COLO829 (cell line): ENCODE data around the gene ADAM17.
"Not testable (repeated sequence)": the region's sequence is repeated elsewhere in the genome, so short reads cannot be mapped to it uniquely, and the experiment has no call there.

Experiments used
- DNase-seq: peaks from one replicate; pipeline ENCODE4 v3.0.0; 2012; ENCODE audit warnings: low spot score

Gene ADAM17

DNA sequence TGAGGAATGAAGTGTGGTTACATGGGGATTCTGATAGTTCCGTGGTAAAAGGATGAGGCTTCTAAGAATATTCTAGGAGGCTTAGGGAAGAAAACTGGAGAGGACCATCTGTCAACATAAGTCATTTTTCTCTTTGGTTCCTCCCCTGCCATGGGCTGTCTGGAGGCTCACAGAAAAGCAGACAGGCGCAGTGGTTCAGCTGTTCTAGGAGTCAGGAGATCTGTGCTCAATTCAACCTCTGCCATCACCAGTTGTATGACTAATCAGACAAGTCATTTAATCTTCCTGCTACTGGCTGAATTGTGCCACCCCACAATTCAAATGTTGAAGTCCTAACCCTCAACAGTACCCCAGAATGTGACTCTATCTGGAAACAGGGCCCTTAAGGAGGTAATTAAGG is 36.4 kb downstream of the ADAM17 start:
- no peak for DNase-seq

DNA sequence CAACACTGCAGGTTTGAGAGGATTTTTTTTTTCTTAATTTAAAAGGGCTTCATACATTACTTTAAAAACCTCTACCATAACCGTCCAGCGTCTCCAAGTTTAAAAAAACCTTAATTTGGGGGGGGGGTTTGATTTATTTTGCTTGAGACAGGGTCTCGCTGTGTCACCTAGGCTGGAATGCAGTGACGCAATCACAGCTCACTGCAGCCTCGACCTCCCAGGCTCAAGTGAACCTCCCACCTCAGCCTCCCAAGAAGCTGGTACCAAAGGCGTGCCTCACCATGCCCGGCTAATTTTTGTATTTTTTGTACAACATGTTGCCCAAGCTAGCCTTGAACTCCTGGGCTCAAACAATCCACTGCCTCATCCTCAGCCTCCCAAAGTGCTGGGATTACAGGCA is 36.9 kb downstream of the ADAM17 start:
- no peak for DNase-seq

DNA sequence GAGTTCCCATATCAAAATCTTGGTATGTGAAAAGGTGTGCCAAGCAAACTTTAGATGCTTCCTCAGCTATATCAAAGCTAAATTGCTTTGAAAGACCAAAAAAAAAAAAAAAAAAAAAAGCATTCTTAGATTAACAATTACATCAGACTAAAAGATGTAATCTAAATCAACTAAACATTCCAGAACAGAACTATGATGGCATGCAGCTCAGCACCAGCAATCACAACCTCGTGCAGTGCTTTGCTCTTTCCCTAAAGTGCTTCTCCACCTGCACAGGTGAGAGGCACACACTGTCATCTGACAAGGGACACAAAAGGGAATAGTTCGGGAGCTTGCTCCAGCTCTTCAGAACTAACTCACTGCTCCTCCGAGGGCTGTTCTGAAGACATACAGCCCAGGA is 37.5 kb downstream of the ADAM17 start:
- DNase-seq = no peak

DNA sequence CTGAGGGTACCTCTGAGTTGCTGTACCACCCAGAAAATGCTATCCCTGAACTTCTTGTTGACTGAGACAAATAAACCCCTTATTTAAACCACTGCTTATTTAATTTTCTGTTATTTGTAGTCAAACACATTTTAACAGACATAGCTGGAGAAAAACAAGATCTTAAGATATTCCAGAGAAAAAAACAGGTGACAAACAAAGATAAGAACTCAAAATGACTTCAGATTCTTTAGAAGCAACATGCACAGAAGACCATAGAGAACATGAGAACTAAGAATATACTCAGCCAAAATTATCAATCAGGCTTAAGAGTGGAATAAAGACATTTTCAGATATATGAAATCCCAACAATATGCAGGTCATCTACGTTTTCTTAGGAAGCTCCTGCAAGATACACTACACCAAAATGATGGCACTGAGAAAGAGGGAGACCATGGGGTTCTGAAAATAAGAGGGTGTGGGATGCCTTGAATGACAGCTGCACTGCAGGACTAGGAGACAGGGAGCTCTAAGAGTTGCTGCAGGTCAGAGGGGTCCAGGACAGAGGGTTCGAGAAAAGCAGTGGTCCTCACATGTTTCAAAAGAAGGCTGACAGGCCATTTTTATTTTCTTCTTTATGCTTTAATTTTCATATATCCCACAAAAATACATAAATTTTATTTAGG is 38.4 kb downstream of the ADAM17 start:
- DNase-seq = no peak

DNA sequence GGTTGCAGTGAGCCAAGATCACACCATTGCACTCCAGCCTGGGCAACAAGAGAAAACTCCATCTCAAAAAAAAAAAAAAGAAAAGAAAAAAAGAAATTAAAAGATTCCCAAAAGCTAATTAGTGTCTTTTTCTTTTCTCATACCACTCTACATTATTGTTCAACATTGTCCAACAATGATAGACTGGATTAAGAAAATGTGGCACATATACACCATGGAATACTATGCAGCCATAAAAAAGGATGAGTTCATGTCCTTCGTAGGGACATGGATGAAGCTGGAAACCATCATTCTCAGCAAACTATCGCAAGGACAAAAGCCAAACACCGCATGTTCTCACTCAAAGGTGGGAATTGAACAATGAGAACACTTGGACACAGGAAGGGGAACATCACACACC is 41.7 kb downstream of the ADAM17 start:
- not testable (repeated sequence) for DNase-seq

DNA sequence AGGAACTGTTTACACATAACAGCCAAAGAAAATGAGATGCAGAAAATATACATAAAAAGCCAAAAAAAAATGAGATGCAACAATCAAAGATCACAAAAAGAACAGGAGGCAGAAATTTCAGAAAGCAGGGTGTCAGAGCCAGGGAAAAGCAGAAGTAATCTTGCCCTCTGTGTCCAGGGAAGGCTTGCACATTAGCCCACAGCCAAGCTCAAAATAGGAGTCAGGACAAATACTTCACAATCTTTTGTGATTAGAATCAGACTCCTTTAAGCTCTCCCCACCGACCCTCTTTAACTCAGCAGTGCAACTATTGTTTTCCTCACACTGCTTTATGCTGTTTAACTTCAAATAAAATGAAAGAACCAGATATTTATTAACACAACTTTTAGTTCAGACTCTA is 46.7 kb downstream of the ADAM17 start:
- DNase-seq = no peak

DNA sequence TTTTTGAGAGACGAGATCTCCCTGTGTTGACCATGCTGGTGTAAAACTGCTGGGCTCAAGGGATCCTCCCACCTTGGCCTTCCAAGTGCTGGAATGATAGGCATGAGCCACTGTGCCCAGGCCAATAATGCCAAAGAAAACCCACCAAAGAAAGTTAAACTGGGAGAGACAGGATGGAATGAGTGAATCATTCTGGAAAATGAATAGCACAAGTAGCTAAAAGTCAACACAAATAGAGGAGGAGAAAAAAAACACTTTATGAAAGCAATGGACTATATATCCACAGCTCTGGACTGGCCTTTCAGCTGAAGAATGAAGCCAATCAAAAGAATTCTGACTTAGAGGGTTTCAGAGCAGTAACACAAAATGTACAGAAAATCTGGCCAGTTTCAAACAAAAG is 57.4 kb downstream of the ADAM17 start:
- DNase-seq = no peak

DNA sequence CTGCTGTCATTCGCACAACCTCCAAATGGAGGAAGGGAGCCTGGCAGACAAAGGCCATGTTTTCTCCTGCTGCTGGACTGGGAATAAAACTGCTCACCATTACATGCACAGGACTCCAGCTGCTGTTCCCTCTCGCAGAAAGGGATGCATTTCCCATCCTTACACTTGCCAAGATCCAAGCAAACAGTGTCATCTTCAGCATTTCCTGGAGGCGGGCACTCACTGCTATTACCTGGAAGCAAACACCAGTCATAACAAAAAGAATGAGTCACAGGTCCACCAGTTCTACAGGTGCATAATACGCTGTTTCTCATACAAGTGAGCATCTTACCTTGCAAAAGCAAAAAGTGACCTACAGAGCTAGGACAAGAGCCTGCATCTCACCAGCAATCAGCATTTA is 58.6 kb downstream of the ADAM17 start:
- no peak for DNase-seq

DNA sequence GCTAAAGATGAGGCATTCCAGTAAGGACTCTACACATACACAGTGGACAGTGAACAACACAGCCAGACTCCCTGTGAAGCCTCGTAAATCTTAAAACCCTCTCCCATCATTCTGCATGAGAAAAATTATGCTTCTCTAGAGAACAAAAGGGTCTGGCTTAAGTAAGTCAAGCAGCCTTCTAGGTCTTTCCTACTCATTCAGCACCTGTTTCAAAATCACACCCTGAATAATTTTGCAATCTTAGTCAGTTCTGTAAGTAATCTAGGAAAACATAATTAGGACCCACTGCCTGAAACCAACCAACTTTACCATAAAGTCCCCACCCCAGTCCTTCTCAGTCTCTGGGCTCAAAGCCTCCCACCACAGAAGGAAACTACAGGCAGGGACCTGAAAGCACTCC is 61.5 kb downstream of the ADAM17 start:
- no peak for DNase-seq

DNA sequence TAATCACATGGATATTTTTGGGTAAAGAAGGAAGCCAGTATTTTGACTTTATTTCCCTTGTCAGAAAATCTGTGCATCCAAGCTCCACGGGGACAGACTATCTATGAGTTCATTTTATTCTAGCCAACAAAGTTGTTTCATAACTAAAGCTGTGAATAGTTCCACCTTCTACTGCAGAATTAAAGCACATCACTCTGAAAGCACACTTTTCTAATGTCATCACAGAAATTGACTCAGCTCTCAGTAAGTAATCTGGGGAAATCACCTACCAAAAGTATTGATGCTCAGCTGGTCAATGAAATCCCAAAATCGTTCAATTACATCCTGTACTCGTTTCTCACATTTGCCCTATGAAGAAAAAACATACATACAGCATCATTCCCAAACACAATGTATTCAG is 62.2 kb downstream of the ADAM17 start:
- no peak for DNase-seq

DNA sequence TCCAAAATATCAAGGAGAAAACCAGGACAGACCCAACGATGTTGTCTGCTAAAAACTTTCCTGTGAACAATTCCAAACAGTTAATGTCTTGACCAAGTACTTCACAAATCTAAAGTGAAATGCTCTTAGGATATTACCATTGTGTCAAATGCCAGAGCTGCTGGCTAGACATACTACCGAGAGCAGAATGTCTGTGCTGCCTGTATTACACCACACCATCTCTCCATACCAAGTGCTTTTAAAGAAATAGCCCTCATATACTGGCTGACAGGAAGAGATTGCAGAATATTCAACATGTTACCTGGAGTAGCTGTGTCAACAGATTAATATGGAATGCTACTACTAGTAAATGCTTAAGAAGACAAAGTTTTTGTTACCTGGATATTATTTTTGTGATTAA is 62.7 kb downstream of the ADAM17 start:
- DNase-seq = no peak

DNA sequence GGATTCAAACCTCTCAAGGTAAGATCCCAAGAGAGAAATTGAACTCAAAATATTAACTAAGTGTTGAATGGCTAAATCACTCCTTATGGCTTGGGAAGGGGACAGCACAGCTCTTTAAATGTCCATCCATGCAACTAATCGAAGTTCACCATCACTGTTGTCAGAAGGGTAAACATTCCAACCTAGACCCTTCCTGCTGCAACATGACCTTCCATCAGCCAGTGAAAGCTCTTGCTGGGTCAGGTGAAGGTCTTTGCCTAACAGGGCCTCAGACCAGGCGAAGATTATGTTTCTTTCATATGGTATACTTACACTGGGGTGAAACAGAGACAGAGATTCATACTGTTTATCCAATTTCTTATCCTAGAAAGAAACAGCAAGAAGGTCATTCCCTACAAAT is 64.8 kb downstream of the ADAM17 start:
- no peak for DNase-seq

DNA sequence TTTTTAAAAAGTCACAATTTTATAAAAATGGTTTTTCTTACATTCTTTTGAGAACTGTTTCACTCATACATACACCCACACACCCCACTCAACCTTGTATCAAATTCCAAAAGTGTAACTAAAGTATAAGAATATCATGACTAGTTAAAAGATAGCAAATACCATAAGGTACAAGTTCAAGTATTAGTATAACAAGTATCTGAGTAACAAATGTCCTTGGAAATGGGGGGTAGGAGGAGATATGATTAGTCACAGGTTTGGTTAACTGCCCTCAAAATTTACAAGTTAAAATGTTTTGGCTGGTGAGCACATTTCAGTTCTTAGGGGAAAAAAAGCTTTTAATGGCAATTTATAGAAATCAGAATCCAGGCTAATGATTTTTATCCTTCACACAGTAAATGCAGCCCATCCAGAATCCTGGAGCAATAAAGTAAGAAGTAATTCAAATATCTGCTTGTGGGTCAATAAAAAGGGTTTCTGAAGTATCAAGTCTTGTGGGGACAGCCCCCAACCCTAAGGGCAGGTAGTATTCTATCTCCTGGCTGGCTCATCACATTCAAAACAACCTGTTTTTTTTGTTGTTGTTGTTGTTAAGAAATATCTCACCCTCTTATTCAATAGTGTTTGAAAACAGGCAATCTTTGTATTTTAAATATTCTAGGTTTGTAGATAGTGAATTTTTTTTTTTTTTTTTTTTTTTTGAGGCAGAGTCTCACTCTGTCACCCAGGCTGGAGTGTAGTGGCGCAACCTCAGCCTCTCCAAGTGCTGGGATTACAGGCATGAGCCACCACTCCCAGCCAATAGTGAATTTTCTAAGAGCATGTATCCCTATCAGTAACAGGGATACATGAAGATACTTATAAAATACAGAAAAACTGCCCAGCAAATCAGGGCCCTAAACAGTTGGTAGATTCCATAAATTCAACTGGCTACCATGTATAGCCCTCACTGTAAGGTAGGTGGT is 66.8 kb downstream of the ADAM17 start:
- DNase-seq = no peak

DNA sequence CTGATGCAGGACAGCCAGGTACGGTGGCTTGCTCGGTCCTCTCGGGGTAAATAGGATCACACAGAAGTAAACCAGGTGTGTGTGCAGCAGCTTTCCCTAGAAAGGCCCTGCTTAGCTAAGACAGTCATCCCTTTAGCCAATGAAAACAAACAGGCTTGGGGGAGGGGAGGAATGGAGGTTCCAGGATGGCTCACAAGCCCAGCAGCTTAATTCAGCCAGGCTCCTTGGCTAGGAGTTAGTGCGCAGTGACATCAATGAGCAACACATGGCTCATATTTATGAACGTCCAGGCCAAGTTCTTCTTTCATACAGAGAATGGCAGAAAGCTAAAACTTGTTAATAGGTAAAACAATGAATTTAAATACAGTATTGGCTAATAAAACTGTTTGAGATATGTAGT is 71.1 kb downstream of the ADAM17 start:
- no peak for DNase-seq

DNA sequence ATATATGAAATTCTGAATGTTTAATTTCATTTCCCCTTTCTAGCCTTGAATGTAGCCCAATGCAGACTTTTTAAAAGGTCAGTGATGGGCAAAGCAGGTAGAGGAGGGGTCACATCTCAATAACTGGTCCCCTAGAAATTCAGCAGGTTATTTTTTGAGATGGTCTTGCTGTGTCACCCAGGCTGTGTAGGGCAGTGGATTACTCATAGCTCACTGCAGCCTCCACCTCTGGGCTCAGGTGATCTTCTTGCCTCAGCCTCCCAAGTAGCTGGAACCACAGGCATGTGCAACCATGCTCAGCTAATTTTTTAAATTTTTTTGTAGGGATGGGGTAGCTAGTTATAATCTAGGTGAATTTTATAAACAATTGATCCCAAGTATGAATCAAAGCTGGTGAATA is 72.5 kb downstream of the ADAM17 start:
- no peak for DNase-seq

DNA sequence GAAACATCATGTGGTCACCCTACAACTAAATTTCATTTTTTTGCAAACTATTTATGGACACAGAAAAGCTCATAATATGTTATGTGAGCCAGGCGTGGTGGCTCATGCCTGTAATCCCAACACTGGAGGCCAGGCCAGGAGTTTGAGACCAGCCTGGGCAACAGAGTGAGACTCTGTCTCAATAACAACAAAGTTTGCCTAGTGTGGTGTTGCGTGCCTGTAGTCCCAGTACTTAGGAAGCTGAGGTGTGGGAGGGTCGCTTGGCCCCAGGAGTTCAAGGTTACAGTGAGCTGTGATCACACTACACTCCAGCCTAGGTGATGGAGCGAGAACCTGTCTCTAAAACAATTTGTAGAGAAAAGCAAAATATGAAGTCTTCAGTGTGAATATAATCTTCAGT is 75.5 kb downstream of the ADAM17 start:
- no peak for DNase-seq

DNA sequence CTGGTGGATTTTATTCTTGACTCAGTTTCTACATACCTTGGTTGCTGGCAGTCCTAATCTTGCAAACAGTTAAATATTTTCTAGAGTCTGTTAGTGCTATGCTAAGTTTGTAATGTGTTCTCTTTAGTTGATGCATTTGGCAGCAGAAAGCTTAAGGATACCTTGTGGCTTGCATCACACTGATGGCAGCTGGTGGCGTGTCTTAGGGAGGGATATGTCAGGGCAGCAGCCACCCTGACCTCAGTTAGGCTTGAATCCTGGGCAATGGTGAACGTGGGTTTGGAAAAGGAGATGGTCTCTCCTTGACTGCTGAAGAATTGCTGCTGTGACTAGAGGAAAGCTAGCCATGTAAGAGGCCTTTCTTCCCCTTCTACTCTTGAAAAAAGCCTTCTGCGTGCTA is 77.1 kb downstream of the ADAM17 start:
- no peak for DNase-seq

DNA sequence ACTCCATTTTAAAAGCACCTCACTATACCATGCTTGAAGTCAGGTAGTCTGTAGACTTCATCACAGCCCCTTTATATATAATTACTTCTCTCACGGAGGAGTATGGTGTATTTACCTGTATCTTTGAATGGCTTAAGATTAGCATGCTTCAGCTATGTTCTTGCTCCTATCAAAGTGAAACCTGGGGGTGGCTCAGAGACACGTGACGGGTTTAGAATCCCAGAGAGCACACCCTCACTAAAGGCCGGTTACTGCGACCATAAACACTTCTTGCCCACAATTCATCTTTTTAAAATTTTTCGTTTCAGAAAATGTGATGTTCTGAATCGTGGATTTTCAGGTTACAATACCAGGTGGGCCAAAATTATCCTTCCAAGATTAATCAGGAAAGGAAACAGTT is 77.7 kb downstream of the ADAM17 start:
- DNase-seq = no peak

DNA sequence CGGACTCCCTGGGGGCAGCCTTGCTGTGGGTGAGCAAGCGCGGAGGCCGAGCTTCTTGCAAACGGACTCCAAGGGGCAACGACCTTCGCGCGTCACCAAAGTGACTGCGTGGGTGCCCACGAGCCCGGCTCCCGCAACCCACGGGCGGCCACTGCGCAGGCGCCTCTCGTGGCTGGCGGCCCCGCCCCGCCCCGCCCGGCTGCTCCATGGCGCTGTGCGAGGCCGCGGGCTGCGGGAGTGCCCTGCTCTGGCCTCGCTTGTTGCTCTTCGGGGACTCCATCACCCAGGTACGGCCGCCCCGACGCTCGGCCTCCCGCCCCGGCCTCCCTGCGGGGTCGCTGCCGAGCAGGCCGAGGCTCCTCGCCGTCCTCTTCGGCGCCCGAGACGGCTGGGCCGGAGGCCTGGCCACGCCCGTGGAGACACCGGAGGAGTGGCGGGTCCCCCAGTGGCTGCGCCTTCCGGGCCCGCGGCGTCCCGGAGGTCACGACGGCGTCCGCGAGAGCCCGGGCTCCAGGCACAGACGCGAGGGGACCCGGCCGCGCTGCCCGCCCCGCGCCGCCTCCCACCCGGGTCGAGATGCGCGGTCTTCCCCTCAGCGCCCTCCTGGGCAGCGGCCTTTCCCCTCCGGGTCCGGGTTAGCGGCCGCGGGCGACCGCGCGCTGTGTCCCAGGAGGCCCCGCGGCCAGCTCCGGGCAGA is 81.1 kb downstream of the ADAM17 start, which contains the start of gene IAH1:
Gene IAH1, plus strand, starts transcription at position 191 of the 697 bp plus-strand sequence. Its CDS starts 16 bp downstream, at position 207.
- DNase-seq = peak; percentile 40

DNA sequence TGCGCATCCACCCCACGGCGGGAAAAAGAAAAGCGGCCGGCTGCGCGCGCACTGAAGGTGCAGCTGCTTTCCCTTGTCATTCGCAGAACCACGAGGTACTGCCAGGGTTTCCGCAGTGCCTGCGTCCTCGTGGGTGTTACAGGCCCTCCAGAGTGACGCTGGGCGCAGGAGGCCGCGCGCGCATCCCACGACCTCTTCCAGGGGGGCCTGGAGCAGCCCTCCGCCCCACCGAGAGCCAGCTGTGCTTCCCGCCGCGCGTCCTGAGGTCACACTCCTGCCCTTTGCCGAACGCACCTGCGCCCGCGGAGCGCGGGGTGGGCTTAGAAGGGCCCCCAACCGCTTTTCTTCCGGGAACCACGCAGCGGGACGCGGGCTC is 81.7 kb downstream of the ADAM17 start:
- no peak for DNase-seq

DNA sequence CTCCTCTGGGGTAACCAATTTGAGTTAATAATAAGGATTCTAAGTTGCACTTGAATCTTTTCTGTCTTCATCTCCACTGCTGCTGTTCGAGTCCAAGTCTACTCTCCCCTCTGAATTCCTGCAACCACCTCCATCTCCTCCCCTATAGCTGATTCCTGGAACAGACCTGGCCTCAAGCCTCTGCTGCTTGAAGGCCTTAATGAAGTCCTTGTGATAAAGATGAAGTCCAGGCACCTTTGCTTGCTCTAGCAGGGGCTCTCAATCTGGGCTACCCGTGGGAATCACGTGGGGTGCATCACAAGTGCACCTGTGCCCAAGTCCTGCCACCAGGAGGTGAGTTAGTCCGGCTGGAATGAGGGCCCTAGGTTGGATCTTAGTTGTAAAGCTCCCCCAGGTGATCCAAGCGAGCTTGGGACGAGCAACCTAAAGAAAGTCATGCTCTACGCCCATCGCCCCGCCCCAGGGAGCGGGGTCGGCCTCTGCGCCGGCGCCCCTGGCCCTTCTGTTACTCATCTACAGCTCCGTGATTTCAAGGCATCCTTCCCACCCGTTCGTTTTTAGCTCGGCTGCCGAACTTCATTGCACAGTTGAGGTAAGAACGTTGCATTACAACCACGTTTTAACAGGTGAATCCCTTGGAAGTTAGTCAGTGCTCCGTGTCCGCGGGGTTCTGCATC is 82.2 kb downstream of the ADAM17 start:
- no peak for DNase-seq

DNA sequence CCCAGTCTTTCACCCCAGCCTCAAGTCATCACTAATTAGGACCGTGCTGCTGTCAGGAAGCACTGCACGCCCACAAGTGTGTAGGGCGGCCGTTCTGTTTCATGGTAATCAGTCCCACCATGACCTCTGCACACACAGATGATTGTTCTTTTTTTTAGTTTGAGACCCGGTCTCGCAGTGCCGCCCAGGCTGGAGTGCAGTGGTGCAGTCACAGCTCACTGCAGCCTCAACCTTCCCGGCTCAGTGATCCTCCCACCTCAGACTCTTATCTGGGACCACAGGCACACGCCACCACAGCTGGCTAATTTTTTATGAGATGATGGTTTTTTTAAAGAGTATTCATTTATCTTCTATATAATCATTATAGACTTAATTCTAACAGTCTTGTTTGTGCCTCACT is 83.1 kb downstream of the ADAM17 start:
- no peak for DNase-seq
